HG02678 (cell line): ENCODE measurements around the gene RERE.

Experiments
- ATAC-seq: cut with Tn5 transposase; IDR thresholded peaks from one replicate; pipeline ENCODE4 v1.9.1; 2021; ENCODE audit warnings: mild to moderate bottlenecking, moderate library complexity; ENCODE audit not compliant: unreplicated experiment

The RERE gene

DNA sequence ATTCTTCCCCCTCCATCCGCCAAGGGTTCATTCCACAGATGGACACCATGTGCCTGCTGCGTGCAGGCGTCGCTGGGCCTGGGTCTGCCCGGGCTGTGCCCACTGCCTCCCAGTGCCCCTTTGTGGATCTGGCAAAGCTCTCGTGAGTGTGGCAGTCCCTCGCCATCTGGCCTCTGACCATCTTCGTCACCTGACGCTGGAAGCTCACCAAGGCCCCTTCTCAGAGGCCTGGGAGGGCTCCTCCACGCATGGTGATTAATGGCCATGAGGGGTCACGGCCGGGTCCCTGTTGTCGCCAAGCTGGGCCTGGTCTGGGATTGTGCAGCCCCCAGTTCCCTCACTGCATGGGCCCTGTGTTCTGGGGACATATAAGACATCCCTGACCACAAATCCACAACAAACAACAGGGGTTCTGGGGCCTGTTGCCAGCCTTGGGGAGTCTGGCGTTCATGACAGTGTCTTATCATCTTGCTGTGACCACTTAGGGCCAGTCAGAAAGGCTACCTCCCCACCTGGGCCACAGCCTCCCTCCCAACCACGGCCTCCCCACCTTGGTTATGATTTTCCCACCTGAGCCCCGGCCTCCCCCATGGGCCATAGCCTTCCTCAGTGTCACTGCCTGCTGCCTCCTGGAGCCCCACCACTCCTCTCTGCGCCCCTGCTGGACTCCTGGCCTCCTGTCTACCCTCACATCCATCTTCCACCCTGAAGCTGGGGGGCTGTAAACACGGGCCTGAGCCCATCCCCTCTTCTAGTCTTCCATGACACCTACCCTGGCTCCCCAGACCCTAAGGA lies 471.6 kb downstream of the RERE start:
- no peak for ATAC-seq

GRCh38 chr1:8344893-8345507 lies 472.4 kb downstream of the RERE start:
- no peak for ATAC-seq

GRCh38 chr1:8343464-8344001 lies 473.9 kb downstream of the RERE start:
- no peak for ATAC-seq

DNA sequence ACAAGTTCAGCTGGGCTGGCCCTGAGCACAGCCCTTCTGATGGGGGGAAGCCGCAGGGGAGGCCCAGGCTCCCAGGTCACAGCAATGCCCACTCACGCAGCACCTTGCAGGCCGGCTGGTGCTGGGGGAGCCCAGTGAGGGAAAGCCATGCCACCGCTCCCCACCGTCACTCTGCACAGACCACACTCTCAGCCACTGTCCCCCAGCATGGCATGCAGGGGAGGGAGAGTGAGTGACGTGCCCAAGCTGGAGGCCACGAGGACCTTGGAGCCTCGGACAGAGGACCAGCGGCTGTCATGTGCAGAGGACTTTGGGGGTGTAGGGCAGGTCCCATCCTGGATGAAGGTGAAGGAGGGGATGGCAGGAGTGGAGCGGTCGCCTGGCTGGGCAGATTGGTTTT lies 474.4 kb downstream of the RERE start:
- no peak for ATAC-seq

DNA sequence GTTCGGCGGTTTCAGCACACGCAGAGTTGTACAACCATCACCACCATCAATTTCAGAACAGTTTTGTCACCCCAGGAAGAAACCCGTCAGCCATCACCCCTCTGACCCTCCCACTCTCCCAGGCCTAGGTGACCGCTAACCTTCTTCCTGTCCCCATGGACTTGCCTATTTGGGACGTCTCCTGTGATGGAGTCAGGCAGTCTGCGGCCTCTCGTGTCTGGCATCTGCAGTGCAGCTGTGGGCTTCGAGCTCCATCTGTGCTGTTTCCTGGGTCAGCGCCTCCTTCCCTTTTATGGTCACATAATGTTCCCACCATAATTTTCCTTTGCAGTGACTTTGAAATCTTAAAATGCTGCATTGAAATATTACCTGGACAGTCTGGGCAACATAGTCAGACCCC lies 475.1 kb downstream of the RERE start:
- ATAC-seq = no peak

DNA sequence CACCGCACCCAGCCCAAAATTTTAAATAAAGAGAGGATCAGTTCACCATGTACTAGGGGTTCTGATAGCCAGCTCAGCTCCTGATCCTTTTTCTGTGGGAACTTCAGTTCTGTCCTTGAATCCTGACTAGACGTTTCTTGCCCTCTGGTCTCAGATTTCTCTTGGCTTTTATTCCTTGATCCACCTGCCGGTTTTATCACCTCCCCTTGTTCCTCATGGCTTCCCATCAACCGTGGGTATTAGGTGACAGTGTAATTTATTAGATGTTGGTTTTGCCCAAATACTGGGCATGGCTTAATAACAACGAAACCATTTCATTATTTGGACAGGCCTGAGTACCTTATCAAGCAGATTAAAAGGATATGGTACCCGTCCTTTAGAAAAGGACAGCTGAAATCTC lies 477.0 kb downstream of the RERE start:
- ATAC-seq = no peak

DNA sequence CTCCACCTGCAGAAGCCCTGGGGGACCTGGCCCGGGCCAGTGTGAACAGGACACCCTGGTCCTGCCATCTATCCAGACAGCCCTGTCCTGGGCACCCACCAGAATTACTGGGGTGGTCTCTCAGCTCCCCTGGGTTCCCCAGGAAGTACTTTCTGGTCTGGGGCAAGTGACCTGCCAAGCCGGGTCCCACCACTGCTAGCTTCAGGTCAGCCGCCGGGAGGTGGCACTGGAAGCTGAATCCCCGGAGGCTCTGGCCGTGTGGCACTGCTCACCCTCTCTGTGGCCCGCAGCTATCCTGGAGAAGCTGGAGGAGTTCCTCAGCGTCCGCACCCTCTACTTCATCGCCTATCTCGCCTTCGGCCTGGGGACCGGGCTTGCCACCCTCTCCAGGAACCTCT lies 478.2 kb downstream of the RERE start:
- ATAC-seq = no peak

DNA sequence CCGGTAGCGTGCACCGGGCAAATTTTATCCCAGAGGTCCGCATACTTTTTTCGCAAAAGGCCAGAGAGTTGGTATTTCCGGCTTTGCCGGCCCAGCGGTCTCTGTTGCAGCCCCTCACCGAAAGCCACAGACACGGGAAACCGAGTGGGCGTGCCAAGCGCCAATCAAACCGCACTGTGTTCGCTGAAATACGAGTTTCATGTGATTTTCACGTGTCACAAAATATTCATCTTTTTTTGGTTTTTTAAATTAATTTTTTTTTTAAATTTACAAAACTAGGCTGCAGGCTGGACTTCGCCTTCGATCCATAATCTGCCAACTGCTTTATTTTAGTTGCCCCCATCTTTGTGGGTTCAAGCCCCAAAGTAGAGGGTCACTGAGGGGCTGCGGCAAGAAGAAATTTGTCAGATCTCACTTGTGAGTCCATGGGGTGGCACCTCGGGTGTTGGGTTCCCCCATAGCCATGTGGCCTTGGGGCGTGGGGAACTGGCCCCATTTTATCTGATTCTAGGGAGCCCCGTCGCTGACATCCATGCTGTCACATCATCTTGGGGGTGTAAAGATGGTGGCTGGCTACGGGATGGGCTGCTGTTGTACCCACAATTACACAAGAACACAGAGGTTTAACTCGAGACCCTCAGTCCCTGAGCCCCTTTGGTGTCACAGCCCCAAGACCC lies 478.8 kb downstream of the RERE start:
- no peak for ATAC-seq

GRCh38 chr1:8337776-8338525 lies 479.5 kb downstream of the RERE start:
- ATAC-seq = no peak

GRCh38 chr1:8335246-8335645 lies 482.2 kb downstream of the RERE start:
- ATAC-seq = no peak

- no peak for ATAC-seq
Measured at GRCh38 chr1:8334106-8334851, 483.2 kb downstream of the RERE start.

DNA sequence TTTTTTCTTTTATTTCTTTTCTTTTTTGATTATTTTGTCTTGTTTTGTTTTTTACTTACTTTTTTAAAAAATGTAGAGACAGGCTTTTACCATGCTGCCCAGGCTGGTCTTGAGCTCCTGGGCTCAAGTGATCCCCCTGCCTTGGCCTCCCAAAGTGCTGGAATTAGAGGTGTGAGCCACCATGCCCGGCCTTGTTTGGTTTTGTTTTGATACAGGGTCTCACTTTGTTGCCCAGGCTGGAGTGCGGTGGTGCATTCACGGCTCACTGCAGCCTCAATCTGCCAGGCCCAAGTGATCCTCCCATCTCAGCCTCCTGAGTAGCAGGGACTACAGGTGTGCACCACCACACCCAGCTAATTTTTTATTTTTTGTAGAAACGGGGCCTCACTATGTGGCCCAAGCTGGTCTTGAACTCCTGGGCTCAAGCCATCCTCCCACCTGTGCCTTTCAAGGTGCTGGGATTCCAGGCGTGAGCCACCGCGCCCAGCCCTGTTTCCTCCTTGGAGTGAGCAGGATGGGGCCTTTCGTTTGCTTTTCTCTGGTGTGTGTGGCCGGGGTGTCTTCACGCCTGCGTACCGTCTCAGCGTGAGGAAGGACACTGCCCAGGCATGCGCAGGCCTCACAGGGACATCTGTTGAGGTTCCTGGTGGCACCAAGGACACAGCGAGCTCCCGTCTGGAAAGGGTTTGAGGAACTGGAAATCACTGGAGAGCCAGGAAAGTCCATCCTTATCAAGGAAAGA lies 484.0 kb downstream of the RERE start:
- no peak for ATAC-seq

GRCh38 chr1:8332806-8333205 lies 484.6 kb downstream of the RERE start:
- ATAC-seq = no peak

DNA sequence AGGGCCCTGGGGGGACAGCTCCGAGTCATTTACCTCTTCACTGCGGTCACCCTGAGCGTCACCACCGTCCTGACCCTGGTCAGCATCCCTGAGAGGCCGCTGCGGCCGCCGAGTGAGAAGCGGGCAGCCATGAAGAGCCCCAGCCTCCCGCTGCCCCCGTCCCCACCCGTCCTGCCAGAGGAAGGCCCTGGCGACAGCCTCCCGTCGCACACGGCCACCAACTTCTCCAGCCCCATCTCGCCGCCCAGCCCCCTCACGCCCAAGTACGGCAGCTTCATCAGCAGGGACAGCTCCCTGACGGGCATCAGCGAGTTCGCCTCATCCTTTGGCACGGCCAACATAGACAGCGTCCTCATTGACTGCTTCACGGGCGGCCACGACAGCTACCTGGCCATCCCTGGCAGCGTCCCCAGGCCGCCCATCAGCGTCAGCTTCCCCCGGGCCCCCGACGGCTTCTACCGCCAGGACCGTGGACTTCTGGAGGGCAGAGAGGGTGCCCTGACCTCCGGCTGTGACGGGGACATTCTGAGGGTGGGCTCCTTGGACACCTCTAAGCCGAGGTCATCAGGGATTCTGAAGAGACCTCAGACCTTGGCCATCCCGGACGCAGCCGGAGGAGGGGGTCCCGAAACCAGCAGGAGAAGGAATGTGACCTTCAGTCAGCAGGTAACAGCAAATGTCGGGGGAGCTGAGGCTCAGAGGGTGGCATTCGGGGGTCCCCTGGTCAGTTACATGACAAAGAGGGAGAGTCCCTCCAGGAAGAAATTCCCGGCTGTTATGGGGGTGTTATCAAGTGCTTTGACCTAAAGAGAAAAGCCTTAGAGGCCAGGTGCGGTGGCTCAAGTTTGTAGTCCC lies 486.9 kb downstream of the RERE start:
- no peak for ATAC-seq

DNA sequence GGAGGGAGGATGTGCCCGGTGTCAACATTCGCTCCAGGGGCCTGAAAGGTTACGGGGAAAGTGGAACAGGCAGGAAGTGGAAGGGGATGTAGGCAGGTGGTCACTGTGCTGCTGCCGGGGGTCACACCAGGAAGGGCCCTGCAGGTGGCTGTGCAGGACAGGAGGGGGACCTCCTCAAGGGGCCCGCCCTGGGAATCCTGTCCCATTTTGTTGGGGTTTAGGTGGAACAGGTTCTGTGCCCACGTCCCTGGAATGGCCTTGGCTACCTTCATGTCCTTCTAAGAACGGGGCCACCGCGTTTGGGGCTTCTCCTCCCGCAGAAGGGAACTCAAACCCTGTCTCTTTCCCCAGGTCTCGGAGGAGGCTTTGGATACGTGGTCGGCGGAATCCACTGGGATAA lies 487.6 kb downstream of the RERE start:
- no peak for ATAC-seq

DNA sequence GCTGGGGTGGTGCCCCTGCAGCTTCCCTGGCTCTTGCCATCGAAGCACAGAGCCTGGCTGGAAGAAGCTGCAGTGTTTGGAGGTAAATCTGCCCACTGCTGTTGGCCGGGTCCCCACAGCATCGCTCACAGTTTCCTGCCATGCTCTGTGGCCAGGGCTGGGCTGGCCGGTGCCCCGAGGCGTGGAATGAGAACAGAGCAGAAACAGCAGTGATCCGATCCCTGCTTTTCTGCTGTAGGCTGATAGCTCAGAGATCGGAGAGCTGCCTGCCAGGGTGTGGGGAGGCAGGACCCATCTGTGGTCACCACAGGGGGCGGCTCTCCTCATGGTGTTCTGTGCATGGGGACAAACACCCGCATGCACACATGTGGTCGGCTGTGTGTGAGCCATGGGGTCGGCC lies 488.0 kb downstream of the RERE start:
- no peak for ATAC-seq

DNA sequence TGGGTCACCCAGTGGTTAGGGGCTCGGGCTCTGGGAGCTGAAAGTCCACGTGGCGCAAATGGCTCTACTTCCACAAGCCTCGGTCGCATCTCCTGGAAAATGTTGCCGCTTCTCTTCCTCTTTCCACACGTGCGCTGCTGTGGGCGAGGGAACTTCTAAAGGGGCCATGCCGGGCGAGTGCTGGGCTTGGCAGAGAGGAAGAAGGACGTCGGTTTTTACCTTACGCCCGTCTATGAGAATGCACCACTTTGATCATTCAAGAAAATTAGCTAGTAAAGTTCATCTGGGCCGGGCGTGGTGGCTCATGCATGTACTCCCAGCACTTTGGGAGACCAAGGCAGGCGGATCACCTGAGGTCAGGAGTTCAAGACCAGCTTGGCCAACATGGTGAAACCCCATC lies 489.2 kb downstream of the RERE start:
- ATAC-seq = no peak

DNA sequence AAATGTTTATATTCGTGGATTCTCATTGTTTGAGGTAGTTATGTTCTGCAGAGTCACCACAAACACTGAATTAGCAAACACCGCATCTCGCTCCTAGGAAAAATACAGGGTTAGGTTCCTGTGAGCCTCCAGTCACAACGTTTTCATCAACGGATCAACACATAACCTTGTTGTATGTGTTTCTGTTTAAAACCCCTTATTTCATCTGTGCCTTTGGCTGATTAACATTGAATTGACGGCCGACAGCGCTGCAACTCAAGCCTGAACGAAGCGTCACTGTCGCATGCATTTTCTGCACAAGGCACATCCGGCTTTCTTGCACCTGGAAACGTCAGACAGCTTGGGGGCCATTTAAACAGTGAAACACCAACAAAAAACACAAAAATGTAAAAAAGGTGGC lies 491.2 kb downstream of the RERE start:
- no peak for ATAC-seq

- ATAC-seq = no peak
Measured at GRCh38 chr1:8325771-8326170, 491.7 kb downstream of the RERE start.
